ENCODE measurements around the gene EIPR1. TPM values are rescaled to one million over a fixed set of nuclear protein-coding genes. Genes with fewer than 3 reads are reported as not detected.
"Not testable (repeated sequence)": the region's sequence is repeated elsewhere in the genome, so short reads cannot be mapped to it uniquely, and the experiment has no call there.

The EIPR1 gene
- total and polyA plus RNA-seq, 2 donors from 2014 or later = 28.2 to 37.8 TPM

- H3K4me1 ChIP-seq (ENCODE audit: control insufficient read depth in 2 of 3, insufficient read depth in 2 of 3, low read depth in 1 of 3, low read length in 3 of 3) = peaks cover 5 to 8% (median 5%) of the 10 kb centered on the region in 3 donors
- DNase-seq = peak in 1 of 5 donors; percentile 25
Observed at GRCh38 chr2:3284657-3285630, 92.7 kb downstream of the EIPR1 start.

GRCh38 chr2:3283876-3284656 lies 93.6 kb downstream of the EIPR1 start:
- H3K9ac ChIP-seq (ENCODE audit: low read length in 3 of 3); H3K4me3 ChIP-seq (ENCODE audit: low read length in 3 of 3); FAIRE-seq; H3K27ac ChIP-seq (ENCODE audit: low read depth in 2 of 2, low read length in 2 of 2); intact Hi-C loops (cut with DNase I); H3K4me1 ChIP-seq (ENCODE audit: control insufficient read depth in 2 of 3, insufficient read depth in 2 of 3, low read depth in 1 of 3, low read length in 3 of 3); H3K36me3 ChIP-seq (ENCODE audit: control insufficient read depth in 2 of 3, insufficient read depth in 3 of 3, low read length in 3 of 3); H3K27me3 ChIP-seq (ENCODE audit: control insufficient read depth, insufficient read depth, low read length); H3K9me3 ChIP-seq (ENCODE audit: control insufficient read depth in 2 of 3, insufficient read depth in 1 of 3, low read length in 3 of 3): not testable (repeated sequence)
- peak in 1 of 5 donors; percentile 16 for DNase-seq

More at GRCh38 chr2:3284657-3285630, 92.7 kb downstream of the EIPR1 start:
- Histone ChIP-seq H3K9ac (ENCODE audit: low read length in 3 of 3) (no peak overlapping the region), H3K27me3 (ENCODE audit: control insufficient read depth, insufficient read depth, low read length) (no peaks in the 10 kb centered on the region), H3K27ac (ENCODE audit: low read depth in 2 of 2, low read length in 2 of 2) (no peak overlapping the region), H3K9me3 (ENCODE audit: control insufficient read depth in 2 of 3, insufficient read depth in 1 of 3, low read length in 3 of 3) (no peaks in the 10 kb centered on the region), H3K36me3 (ENCODE audit: control insufficient read depth in 2 of 3, insufficient read depth in 3 of 3, low read length in 3 of 3) (no peaks in the 10 kb centered on the region), H3K4me3 (ENCODE audit: low read length in 3 of 3) (no peak overlapping the region)
- no peak for TF ChIP-seq CTCF (IDR thresholded peaks at IDR 0.05; ENCODE audit: borderline replicate concordance, extremely low read depth, insufficient read depth)
- FAIRE-seq = no peak
- intact Hi-C loops (cut with DNase I) = no loop called here

- DNase-seq (peak in 1 of 5 donors; percentile 43), FAIRE-seq (no peak)
- no peak for TF ChIP-seq CTCF (IDR thresholded peaks at IDR 0.05; ENCODE audit: borderline replicate concordance, extremely low read depth, insufficient read depth)
- Histone ChIP-seq H3K27ac (ENCODE audit: low read depth in 2 of 2, low read length in 2 of 2) (no peak overlapping the region), H3K27me3 (ENCODE audit: control insufficient read depth, insufficient read depth, low read length) (no peaks in the 10 kb centered on the region), H3K4me3 (ENCODE audit: low read length in 3 of 3) (no peak overlapping the region), H3K9me3 (ENCODE audit: control insufficient read depth in 2 of 3, insufficient read depth in 1 of 3, low read length in 3 of 3) (no peaks in the 10 kb centered on the region), H3K9ac (ENCODE audit: low read length in 3 of 3) (no peak overlapping the region), H3K4me1 (ENCODE audit: control insufficient read depth in 2 of 3, insufficient read depth in 2 of 3, low read depth in 1 of 3, low read length in 3 of 3) (peaks cover 5 to 8% (median 5%) of the 10 kb centered on the region in 3 donors), H3K36me3 (ENCODE audit: control insufficient read depth in 2 of 3, insufficient read depth in 3 of 3, low read length in 3 of 3) (peaks cover 0 to 2% (median 0%) of the 10 kb centered on the region in 3 donors)
- intact Hi-C loops (cut with DNase I) = no loop called here
Observed at GRCh38 chr2:3283206-3283605, 94.4 kb downstream of the EIPR1 start.

Data from kidney (tissue), 14 donors.